ENCODE data around the gene CRYL1.

Gene CRYL1, protein sequence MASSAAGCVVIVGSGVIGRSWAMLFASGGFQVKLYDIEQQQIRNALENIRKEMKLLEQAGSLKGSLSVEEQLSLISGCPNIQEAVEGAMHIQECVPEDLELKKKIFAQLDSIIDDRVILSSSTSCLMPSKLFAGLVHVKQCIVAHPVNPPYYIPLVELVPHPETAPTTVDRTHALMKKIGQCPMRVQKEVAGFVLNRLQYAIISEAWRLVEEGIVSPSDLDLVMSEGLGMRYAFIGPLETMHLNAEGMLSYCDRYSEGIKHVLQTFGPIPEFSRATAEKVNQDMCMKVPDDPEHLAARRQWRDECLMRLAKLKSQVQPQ

DNA sequence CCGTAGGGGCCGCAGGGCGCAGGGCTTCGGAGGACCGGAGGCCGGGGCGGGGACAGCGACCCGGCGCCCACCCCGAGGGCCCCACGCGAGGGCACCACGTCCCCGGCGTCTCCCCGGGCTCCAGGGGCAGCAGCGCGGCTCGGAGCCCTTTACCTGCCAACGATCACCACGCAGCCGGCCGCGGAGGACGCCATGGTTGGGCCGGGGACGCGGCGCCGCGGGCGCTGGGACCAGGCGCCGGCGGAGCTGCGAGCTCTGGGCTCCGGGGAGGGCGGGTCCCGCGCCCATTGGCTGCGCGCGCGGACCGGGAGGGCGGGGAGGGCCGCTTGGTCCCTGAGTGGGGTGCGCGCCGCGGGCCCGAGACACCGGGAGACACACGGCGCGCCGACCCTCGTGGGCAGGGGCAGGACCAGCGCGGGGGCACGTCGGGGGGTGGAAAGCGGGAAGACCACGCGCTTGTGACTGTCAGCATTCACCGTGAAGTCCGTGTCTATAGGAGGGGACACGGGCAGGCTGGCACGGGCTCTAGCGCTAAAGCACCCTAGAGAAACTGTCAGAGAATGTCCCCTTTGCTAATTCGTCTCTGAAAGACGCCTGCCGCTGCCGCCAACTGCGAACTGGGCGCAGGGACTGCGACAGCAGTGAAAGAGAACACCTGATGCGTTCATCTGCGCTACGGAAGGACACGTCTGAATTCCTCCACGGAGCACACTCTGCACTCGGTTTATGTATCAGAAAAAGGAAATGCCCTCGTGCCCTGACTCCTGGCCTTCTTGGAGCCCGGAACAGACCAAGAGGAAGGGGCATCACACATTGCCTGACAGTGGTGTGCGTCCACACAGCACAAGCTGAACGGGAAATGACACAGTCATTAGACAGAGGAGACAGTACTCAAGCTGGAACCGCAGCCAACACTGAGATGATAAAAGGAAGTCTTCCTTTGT lies at the start of gene CRYL1:
TSS of gene CRYL1 (minus strand) at position 257 of the 944 bp plus-strand sequence. CDS start at position 194, 63 bp downstream.
- DNase-seq (ENCODE audit: low read depth) = peak; percentile 95

DNA sequence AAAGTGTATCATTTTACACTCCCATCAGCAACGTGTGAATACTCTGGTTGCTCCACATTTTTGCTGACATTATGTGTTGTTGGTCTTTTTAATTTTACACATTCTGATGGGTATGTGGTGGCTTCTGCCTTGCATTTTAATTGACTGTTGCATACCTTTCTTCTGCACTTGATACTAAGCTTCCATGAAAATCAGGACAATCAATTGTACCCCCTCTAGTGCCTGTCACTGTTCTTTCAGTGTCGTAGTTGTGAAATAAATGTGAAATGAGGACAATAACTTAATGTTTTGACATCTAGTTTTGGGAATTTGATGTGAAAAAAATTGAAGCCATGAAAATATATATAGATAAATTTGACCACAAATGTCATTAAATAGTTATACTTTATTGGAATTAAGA lies 48.0 kb upstream of the CRYL1 start:
- DNase-seq (ENCODE audit: low read depth) = no peak

GRCh38 chr13:20573186-20573585 lies 47.5 kb upstream of the CRYL1 start:
- no peak for DNase-seq (ENCODE audit: low read depth)

GRCh38 chr13:20571676-20572075 lies 46.0 kb upstream of the CRYL1 start:
- DNase-seq (ENCODE audit: low read depth) = no peak

DNA sequence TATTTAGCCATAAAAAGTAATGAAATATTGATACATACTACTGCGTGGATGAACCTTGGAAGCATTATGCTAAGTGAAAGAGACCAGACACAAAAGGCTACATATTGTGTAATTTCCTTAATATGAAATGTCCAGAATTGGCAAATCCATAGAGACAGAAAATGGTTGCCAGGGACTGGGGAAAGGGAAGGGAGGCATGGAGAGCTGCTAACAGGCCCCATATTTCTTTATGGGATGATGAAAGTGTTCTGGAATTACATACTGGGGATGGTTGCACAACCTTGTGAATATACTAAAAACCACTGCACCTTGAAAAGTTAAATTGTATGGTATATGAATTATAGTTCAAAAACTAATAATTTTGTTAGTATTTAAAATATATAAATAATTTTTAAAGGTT lies 44.9 kb upstream of the CRYL1 start:
- no peak for DNase-seq (ENCODE audit: low read depth)

DNA sequence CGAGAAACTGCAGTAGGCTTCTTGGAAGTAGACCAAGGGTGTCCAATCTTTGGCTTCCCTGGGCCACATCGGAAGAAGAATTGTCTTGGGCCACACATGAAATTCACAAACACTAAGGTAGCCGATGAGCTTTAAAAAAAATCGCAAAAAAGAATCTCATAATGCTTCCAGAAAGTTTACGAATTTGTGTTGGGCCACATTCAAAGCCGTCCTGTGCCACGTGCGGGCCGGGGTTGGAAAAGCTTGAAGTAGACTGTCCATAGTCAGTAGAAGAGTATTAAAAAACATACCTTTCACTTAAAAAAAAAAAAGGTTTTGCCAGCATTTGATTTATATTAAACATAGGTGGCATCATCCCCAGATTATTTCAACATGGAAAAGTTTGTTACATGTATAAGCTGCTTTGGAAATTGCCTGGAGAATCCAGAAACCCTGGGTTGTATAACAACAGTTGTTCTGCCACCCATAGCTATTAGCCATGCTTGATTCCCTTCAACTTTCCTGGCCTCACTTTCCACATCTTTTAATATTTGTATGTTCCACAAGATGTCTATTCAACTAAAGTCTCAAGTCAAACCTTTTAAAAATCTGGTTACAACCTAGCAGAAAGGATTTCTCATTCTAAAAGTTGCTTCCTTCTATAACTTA lies 42.3 kb upstream of the CRYL1 start:
- DNase-seq (ENCODE audit: low read depth) = peak; percentile 17

- peak; percentile 92 for DNase-seq (ENCODE audit: low read depth)
Observed at GRCh38 chr13:20566898-20567874, 41.5 kb upstream of the CRYL1 start, which contains the start of gene IFT88. IFT88 (plus strand) TSS chr13:20567157; CDS start chr13:20574386, 7,229 bp downstream.

DNA sequence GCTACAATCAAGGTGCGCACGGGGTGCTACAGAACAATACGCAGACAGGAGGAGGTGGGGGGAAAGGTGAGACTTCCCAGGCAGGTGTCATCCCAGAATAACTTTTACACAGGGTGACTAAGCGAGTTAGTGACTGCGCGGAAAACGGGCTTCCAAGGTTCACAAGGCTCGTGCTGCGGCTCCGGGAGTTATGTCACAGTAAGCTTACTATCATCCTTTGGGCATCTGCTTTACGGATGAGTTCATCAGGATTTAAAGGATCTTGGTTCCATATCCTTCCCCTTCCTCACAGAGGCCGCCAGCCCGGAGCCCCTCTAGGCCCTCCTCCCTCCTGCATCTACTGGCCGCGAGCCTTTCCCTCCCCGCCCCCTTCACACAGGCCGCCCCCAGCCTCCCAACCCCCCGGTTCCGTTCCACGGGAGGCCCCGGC lies 40.8 kb upstream of the CRYL1 start:
- DNase-seq (ENCODE audit: low read depth) = peak; percentile 91

DNA sequence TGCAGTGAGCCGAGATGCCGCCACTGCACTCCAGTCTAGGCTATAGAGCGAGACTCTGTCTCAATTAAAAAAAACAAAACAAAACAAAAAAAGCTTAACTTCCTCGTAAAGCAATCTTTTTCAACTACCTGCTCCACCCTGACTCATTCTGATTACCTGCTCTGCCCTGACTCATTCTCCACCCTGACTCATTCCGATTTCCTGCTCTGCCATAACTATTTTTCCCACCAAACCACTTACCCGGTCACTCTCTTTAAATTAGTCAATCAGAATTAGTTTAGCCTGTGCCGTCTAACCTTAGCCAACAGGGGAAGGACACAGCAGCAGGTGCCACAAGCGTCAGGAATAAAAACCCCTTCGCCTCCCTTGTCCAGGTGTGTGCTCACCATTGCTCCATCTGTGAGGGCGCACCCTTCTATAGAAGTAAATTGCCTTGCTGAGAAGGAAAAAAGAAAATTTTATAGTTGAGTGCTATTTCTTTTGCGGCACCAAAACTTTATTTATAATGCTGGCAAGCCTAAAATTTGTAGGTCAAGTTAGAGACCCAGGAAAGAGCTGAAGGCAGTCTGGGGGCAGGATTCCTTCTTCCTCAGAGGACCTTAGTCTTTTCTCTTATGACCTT lies 39.6 kb upstream of the CRYL1 start:
- peak; percentile 24 for DNase-seq (ENCODE audit: low read depth)

- no peak for DNase-seq (ENCODE audit: low read depth)
Observed at GRCh38 chr13:20561741-20562140, 36.1 kb upstream of the CRYL1 start.

- DNase-seq (ENCODE audit: low read depth) = no peak
Observed at GRCh38 chr13:20559659-20560356, 34.2 kb upstream of the CRYL1 start.

DNA sequence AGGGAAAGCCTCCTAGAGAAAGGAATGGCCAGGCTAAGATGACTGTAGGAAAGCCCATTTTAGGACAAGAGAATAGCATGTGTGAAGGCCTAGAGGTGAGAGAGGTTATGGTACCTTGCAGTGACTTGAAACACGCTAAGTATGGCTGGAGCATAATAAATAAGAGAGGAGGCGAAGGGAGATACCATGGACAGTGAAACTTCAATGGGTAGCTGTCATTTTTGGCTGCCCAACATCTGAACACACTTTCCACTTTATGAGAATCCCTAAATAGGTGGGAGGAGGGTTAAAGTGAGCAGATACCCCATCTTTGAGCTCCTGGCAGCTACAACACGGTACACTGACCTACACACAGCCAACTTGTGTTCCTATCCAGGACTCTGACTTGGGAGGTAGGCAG lies 33.3 kb upstream of the CRYL1 start:
- no peak for DNase-seq (ENCODE audit: low read depth)

DNA sequence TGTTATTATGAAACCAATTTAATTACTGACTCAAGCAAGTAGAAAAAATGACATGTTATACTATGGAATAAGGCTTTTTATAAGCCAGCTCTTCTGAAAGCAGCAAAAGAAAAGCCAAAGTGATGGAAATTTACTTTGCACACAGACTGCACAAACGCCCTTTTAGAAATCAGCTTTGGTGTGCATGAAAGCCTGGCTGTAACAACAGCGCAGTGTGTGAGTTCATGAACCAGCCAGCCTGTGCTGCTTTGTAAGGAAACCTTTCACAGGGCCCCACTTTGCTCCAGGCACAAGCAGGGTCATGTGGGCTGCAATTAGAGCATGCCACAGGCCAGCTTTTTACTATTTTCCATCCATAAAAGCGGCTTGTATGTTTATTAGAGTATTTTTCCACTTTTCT lies 27.7 kb upstream of the CRYL1 start:
- no peak for DNase-seq (ENCODE audit: low read depth)

DNA sequence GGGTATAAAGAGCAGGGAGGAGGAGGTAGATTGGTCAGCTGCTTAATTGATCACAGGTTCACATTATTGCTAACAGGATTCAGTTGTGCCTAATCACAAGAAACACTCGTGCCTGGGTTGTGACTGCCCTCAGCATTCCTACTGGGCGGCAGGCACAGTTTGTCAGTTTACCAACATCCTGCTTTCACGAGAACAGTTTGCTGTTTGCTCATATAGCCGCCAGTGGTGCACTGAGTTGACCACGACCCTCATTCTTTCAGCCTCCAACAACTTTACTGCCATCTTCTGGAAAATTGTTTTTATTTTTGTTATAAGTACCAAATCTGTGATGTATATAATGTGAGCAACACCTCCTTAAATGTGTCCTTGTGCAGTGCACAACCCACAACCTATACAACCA lies 25.1 kb upstream of the CRYL1 start:
- peak; percentile 35 for DNase-seq (ENCODE audit: low read depth)

- no peak for DNase-seq (ENCODE audit: low read depth)
Observed at GRCh38 chr13:20547479-20547908, 21.8 kb upstream of the CRYL1 start.

DNA sequence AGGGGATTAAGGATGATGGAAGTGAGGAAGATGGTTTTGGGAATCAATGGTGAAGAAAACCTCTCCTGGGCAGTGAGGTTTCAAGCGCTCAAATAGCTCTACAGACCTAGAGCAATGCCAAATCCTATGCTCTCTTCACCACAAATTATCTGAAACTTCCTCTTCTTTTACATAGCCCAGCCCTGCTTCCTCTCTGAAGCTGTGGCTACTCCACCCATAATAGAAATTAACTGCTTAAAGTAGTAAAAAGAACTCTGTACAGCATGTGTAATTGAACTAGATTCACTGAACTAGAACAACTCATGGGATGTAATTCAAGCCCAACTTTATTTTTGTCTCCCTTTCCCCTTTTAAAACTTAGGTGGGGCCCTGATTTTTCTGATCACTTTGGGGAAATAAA lies 20.9 kb upstream of the CRYL1 start:
- no peak for DNase-seq (ENCODE audit: low read depth)

DNA sequence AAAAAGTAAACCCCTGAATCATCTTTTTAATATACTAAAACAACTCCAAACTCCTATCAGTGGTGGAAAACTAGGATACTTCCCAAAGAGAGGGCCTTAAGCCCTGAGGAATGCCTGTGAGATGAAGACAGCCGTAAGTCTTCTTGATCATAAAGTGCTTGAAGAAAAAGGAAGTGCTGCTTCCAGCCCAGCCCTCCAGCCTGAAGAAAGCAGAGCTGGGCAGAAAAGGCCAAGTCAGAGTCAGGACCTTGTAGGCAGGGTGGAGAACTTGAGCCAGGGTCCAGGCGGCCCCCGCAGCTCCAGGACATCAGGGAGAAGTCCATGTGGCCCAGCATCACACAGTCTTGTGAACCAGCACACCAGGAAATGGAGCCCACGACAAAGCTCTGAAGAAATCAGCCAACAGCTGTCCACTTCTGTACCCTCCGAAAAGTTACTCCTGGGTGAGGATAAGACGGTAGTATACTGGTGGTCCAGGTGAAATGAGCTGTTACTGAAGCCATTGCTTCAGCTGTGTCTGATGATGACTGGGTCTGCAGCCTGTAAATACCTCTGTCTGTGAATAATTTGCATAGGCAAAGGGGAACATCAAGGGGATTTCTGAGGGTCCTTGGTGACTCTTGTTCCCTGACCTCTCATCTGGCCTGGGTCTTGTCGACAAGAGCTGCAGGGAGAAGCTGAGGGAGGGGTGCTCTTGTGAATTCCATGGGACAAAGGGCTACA lies 18.7 kb upstream of the CRYL1 start:
- DNase-seq (ENCODE audit: low read depth) = no peak

GRCh38 chr13:20536992-20537391 lies 11.3 kb upstream of the CRYL1 start:
- no peak for DNase-seq (ENCODE audit: low read depth)

GRCh38 chr13:20534038-20534608 lies 8.5 kb upstream of the CRYL1 start:
- DNase-seq (ENCODE audit: low read depth) = no peak
